ENCODE measurements around the gene VSNL1.

DNA sequence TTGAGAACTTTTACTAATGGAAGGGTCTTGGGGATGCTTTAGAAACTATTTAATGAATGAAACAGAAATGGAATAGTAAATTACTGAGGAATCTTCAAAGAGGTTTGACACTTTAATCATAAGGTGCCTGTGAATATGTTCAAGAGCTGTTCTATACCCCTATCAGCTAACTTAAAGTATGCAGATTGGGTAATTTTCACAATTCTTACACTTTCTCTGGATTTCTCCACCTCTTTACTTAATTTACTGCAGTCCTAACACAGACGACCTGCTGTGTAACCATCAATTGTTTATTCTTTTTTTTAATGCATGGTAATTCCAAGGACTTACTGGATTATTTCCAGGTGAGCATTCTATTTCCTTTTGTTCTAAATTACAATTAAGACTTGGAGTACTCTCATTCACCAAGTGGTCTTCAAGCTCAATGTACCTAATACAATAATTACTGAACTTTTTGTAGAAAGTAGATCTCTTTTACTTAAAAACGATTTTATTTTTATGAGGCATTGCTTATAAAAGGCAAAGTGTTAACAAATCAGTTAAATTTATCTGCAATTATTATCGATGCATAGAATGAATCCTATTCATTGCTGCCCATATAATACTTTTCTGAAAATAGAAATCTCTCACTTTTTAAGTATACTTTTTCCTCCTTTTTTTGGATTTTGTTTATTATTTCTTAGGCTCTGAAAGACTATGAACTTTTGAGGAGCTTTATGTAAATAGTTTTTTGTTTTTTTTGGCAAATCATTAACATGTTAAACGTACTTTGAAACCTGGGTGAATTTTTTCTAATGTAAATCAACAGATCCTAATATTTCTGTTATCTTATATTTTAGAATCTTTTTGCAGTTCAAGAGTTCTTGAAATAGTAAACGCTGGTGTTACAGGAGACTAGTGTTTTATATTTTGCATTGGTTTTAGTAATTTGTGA lies 5.5 kb downstream of the VSNL1 start:
- no peak for TF ChIP-seq GATA3 (IDR thresholded peaks at IDR 0.05; ENCODE audit: low read depth, low read length)
- TF ChIP-seq GATA2 (IDR thresholded peaks at IDR 0.05; ENCODE audit: low read depth, low read length), result no peak

Data from SH-SY5Y (cell line).